Glomerular visceral epithelial cell (primary cell): ENCODE measurements around the gene SCYGR5.
"Not testable (repeated sequence)": the region's sequence is repeated elsewhere in the genome, so short reads cannot be mapped to it uniquely, and the experiment has no call there.

ENCODE experiments used
- DNase-seq: peaks from one replicate; pipeline ENCODE4 v3.0.0-alpha.2; 2016; ENCODE audit errors: extremely low spot score

Gene SCYGR5

DNA sequence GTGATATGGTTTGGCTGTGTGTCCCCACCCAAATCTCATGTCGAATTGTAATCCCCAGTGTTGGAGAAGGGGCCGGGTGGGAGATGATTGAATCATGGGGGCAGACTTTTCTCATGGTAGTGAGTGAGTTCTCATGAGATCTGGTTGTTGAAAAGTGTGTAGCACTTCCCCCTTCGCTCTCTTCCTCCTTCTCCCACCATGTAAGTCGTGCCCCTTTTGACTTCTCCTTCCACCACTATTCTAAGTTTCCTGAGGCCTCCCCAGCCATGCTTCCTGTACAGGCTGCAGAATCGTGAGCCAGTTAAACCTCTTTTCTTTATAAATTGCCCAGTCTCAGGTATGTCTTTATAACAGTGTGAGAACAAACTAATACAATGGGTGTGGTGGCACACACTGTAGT is 7.0 kb downstream of the SCYGR5 start:
- DNase-seq, result not testable (repeated sequence)

DNA sequence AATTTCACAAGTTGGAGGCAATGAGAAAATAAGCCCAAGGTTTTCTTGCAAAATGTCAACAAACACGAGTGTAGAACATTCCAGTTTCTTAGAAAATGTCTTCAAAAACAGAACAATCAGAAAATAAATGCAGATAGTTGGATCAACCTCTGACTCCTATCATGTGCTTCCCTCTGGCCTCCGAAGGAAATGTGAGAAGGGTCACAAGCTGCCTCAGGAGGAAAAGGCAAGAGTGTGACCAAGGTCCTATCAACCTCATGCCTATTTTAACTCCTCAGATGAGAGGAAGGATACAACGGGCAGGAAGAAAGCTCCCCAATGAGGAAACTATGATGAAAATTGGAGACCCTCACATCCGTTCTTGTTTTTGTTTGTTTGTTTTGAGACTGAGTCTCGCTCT is 7.9 kb downstream of the SCYGR5 start:
- no peak for DNase-seq

DNA sequence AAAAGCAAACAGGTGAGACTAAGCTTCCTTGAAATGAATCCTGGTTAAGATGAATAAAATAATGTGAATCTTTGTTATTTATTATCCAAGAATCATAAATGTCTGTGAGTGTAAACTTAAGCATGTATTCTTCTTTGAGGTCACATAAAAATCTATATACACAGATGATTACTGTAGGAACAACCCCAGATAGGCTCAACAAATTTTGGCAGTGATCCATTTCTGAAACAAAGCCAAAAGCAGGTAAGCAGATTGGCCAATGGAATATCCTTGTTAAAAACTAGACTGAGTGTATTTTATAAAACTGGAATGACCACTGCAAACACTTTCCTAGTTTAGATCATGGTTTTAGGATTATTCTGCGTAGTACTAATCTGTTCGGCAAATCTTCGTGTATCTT is 11.3 kb downstream of the SCYGR5 start:
- DNase-seq, result no peak

DNA sequence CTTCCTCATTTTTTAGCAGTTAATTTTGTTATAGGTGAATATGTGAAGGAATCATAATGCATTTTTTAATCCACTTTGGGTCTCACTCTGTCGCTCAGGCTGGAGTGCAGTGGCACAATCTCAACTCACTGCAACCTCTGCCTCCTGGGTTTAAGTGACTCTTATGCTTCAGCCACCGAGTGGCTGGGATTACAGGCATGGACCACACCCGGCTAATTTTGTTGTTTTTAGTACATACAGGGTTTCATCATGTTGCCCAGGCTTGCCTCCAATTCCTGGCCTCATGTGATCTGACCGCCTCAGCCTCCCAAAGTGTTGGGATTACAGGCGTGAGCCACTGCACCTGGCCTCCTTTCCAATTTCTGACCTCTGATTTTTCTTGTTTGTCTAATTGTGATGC is 17.7 kb downstream of the SCYGR5 start:
- DNase-seq, result no peak

DNA sequence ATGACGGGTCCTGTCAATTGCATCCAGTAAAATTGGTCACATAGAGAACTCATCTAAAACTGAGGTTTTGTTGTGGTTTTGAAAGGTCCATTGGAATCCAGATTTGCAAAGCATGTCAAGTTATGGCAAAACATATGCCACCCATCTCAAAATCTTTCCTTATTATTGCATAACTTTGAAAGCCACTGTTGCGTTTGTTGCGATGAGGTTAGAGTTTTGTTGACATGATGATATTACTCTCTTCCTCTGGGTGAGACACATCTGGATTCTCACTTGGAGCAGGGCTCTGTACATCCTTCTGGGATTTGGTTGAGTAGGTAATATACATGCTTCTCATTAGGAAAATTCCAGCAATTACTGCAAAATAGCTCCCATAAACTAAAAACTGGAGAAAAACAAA is 20.6 kb downstream of the SCYGR5 start:
- DNase-seq, result no peak

DNA sequence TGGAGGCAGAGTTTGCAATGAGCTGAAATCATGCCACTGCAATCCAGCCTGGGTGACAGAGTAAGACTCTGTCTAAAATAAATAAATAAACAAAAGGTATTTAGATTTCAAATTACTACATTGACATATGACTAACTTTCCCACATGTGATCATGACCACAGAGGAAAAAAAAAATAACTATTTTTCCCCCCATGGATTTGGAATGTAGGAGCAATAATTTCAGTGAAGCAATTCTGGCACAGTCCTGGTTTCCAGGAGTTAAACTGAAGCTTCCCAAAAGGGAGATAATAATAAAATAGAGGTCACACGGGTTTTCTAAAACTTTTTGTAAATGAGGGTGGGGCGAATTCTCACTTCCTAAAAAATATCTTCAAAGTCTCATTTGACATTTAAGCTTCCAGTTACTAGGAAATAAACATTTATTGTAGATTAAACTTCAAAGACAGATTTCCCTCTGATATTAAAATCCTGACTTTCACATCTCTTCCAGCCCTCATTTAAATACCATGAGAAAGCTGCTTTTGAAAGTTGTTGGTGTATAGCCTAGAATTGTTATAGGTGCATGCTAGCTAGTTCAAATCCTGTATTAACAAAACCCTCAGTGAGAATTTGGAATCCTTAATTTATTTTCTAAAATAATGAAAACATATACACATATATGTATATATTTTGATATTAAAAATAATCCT is 30.5 kb downstream of the SCYGR5 start:
- no peak for DNase-seq

DNA sequence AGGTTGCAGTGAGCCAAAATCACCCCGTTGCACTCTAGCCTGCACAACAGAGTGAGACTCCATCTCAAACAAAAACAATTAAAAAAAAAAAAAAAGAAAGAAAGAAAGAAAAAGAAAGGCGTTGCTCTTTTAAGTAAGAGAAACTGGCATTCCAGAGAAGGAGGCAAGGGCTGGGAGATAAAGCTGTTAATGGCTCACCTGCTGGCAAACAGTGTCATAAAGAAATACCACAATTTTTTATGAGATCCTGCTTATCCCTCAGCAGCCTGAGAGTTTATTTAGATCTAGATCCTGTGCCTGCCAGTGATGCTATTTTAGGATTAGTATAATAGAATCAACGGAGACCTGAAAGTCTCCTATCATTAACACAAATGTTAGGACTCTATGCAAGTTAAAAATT is 35.0 kb downstream of the SCYGR5 start:
- DNase-seq, result no peak

DNA sequence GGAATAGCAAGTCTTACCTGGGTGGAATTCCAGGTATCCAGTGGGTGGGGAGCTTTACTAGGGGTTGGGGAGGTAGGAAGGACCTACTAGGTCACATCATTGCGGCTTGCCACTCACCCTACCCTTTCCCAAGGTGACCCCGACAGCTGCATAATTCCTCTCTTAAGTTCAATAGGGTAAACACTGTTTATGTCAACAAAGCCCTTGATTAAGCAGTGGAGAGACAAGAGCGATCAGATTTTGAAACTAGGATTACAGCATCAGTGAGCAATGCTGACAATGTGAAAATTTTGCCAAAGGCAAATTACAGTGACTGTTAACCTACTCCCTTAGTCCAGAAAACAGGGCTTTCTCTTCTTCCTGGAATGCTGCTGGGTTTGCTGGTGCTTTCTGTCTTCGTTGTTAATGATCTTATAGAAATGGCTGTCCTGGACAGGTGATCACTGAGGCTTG is 36.7 kb downstream of the SCYGR5 start:
- DNase-seq, result no peak

DNA sequence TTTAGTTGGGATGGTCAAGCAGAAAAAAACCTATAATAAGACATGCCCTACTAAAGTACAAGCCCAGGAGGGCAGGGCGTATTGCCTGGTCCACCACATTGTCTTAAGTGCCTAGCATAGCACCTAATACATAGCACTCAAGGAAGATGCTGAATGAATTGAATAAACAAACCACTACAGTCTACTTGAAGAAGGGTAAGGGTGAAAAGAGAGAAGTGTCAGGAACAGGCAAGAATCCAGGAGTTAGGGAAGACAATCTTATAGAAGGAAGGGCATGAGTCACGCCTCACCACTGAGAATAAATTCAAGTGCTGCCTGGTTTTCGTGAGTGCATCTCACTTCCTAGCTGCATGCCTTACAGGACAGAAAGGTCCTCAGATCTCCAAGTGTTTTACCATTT is 37.4 kb downstream of the SCYGR5 start:
- no peak for DNase-seq

DNA sequence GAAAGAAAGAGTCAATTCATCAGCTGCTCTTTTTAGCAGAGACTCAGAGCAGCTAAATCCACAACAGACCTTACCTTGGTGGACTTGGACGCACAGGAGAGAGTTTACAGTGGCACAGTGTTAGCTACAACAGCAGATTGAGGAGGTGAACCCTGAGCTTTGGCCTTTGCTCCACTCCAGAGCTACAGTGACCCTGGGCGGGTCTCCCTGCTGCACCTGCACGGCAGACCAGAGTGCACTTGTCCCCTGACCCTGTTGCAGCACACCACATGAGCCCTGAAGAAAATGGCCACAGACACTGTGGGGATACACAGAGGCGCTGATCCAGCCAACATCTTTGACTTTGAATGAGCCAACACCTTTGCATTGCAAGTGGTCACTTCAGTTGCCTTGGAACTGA is 40.3 kb downstream of the SCYGR5 start:
- DNase-seq, result no peak

DNA sequence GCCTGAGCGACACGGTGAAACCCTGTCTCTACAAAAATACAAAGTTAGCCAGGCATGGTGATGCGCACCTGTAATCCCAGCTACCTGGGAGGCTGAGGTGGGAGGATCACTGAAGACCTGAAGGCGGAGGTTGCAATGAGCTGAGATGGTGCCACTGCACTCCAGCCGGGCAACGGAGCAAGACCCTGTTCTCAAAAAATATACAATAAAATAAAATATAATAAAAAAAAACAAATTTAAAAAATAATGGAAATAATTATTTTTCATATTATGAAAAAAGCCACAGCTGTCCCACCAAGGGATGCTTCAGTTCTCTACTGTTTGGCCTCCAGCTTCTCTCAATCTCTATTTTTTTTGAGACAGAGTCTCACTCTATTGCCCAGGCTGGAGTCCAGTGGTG is 40.8 kb downstream of the SCYGR5 start:
- DNase-seq, result no peak

DNA sequence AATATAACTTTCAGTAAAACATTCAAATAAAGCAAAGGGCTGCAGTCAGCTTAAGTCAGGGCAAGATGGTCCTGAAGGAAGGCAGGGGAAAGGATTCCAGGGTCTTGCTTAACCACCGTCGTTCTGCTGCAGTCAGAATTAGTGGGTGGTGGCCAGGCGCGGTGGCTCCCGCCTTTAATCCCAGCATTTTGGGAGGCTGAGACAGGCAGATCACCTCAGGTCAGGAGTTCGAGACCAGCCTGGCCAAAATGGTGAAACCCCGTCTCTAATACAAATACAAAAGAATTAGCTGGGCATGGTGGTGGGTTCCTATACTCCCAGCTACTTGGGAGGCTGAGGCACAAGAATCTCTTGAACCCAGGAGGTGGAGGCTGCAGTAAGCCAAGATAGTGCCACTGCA is 44.4 kb downstream of the SCYGR5 start:
- no peak for DNase-seq

DNA sequence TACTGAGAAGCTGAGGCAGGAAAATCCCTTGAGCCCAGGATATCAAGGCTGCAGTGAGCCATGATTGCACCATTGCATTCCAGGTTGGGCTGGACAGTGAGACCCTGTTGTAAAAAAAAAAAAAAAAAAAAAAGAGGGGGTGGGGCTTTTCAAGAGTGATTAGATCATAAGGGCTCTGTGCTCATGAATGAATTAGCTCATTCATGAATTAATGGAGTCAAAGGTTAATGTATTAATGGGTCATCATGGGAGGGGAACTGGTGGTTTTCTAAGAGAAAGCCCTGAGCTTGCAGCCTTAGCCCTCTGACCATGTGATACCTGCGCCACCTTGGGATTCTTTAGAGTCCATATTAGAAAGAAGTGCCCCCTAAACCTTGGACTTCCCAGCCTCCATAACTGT is 46.7 kb downstream of the SCYGR5 start:
- no peak for DNase-seq

DNA sequence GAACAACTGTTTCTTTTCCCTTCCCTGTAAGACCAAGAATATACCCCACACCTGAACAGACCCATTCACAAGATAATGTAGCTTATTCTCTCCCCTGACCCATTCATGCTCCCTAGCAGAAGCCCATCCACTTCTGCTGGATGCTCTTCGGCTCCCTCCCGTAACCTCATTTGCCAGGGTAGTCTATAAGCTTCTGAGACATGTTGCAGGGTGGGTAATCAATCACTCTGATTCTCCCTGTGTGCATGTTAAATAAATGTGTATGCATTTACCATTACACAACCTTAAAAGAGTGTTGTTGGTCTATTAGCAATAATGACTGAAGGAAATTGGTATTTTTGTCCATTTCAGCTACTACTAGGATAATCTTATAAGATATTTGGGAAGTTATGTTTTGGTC is 49.9 kb downstream of the SCYGR5 start:
- DNase-seq, result no peak
